Cardiac septum (tissue), 1 donor: ENCODE results near the gene FSD2. TPM values are rescaled to one million over a fixed set of nuclear protein-coding genes. Genes with fewer than 3 reads are reported as not detected.
"Not testable (repeated sequence)": the region's sequence is repeated elsewhere in the genome, so short reads cannot be mapped to it uniquely, and the experiment has no call there.

Source experiments
- DNase-seq: peaks from one replicate; pipeline ENCODE4 v3.0.0-alpha.2; 2020; ENCODE audit warnings: low spot score
- intact Hi-C: fragments of 100-400 bp; cut with DNase I; formaldehyde crosslinking; loops from one replicate; pipeline ENCODE4 v1.14.0; 2022
- total RNA-seq: library from RNA; stranded (reverse); fragmentation: NEBNext Ultra II Directional; extraction: Animal tissue kit (Norgen Biotek cat#: 25700); gene quantifications from one replicate; pipeline ENCODE4 v1.2.1, GENCODE V29; 2021
- donor health status: DM: no; HTN: no; CAD: no.

Gene FSD2
- total RNA-seq, 1 donor from 2014 or later, result 48.7 TPM

- intact Hi-C loops, result no loop called here
- no peak for DNase-seq
Measured at GRCh38 chr15:82802497-82802896, 3.4 kb downstream of the FSD2 start.

DNA sequence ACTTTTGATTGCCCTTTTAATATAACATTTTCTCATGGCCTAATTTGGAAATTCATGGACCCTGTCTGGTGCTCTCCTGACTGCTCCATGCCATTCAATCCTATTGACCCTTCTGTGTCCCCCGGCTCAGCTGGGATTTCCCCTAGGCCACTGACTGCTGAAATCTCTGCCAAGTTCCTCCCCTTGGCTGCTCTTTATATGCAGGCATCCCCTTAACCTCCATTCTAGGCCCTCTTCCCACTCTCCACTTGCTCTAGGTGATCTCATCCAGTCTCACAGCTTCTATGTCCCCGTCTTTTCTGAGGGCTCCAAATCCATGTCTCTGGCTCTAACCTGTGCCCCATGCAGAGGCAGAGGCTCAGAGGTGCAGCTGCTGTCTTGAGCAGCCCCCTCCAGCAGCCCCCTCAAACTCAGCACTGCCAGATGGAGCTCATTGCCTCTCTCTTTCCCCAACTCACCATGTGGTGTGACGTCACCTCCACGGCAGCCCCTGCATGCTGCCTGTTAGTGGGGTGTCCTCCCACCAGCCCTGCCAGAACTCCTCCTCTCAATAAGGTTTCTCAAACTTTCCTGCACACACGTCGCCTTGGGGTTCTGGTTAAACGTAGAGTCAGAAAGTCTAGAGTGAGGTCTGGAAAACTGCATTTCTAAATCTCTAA is 6.6 kb downstream of the FSD2 start:
- DNase-seq, result no peak
- intact Hi-C loops, result loop anchor here (2.0 kb wide), 1 partner anchor 49 kb away; no protein-coding TSS in a partner anchor

- DNase-seq, result no peak
- intact Hi-C loops, result loop anchor here (2.0 kb wide), 1 partner anchor 48 kb away; no protein-coding TSS in a partner anchor
Measured at GRCh38 chr15:82798531-82799166, 7.2 kb downstream of the FSD2 start.

GRCh38 chr15:82798104-82798503 is 7.8 kb downstream of the FSD2 start:
- intact Hi-C loops, result loop anchor here (2.0 kb wide), 1 partner anchor 47 kb away; no protein-coding TSS in a partner anchor
- no peak for DNase-seq

GRCh38 chr15:82793737-82794136 is 12.1 kb downstream of the FSD2 start:
- intact Hi-C loops, result no loop called here
- no peak for DNase-seq

DNA sequence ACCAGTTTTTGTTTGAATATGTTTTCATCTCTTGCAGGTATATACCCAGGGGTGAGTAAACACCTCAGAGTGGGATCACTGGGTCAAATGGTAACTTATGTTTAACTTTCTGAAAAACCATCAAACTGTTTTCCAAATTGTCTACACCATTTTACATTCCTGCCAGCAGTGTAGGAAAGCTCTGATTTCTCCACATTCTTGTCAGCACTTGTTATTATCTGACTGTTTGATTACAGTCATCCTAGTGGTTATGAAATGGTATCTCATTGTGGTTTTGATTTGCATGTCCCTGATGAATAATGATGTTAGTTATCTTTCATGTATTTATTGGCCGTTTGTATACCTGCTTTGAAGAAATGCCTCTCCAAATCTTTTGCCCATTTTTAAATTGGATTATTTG is 13.8 kb downstream of the FSD2 start:
- intact Hi-C loops, result no loop called here
- no peak for DNase-seq

GRCh38 chr15:82790321-82790720 is 15.5 kb downstream of the FSD2 start:
- intact Hi-C loops, result no loop called here

GRCh38 chr15:82789491-82789890 is 16.4 kb downstream of the FSD2 start:
- intact Hi-C loops, result no loop called here
- DNase-seq, result no peak

More at GRCh38 chr15:82790321-82790720, 15.5 kb downstream of the FSD2 start:
- no peak for DNase-seq

DNA sequence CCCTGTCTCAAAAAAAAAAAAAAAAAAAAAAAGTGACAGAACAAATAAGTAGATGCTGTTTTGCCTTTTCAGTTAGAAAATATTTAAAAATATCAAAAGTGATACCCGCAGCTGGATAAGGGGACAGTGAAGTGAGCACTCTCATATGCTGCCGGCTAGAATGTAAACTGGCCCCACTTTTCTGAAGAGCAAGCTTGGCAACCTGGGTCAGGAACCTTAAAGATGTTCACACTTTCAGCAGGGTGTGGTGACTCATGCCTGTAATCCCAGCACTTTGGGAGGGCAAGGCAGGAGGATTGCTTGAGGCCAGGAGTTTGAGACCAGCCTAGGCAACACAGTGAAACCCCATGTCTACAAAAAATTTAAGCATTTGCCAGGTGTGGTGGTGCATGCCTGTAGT is 17.4 kb downstream of the FSD2 start:
- no peak for DNase-seq
- intact Hi-C loops, result no loop called here

- intact Hi-C loops, result no loop called here
- DNase-seq, result no peak
Measured at GRCh38 chr15:82781349-82781748, 24.5 kb downstream of the FSD2 start.

GRCh38 chr15:82778755-82779154 is 27.1 kb downstream of the FSD2 start:
- intact Hi-C loops, result no loop called here
- DNase-seq, result no peak

DNA sequence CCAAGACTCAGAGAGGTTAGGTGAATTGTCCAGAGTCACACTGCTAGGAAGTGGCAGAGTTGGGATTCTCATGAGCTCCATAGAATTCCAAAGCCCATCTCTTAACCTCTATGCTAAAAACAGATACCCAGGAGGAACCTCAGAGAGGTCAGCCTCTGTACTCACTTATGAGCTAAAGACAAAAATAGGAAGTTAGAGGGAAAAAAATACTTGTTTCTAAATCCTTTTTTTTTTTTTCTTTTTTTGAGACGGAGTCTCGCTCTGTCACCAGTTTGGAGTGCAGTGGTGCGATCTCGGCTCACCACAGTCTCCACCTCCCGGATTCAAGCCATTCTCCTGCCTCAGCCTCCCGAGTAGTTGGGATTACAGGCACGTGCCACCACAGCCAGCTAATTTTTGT is 31.4 kb downstream of the FSD2 start:
- intact Hi-C loops, result no loop called here
- DNase-seq, result no peak

GRCh38 chr15:82771789-82772607 is 33.9 kb downstream of the FSD2 start:
- no peak for DNase-seq
- intact Hi-C loops, result no loop called here

- intact Hi-C loops, result no loop called here
Measured at GRCh38 chr15:82768414-82769054, 37.3 kb downstream of the FSD2 start.

DNA sequence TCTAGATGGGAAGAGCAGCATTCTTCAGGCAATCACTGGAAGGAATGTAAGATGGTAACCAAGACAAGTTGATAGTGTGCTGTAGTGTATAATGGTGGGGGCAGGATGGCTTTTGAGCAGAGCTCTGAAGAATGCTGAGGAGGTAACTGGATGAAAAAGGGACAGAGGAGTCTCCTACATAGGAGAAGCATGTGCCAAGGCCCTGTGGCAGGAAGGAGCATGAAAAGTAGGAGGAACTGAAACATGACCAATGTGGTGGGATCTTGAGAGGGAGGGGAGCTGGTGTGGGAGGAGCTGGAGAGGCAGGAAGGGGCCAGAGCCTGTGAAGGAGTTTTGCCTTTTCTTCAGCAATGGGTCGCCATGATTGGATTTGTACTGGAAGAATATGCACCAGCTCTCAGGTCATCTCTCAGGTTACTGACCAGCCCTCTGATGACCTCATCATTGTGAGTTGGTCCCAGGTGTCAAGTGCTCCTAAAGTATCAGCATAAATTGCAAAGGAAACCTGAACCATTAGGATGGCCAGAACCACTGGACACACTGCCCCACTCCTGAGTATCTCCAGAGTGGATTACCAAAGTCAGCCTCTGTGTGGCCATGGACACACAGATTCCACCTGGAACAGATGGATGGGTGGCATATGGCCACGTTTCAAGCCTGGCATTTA is 38.6 kb downstream of the FSD2 start:
- intact Hi-C loops, result no loop called here
- DNase-seq, result no peak

More at GRCh38 chr15:82768414-82769054, 37.3 kb downstream of the FSD2 start:
- no peak for DNase-seq

DNA sequence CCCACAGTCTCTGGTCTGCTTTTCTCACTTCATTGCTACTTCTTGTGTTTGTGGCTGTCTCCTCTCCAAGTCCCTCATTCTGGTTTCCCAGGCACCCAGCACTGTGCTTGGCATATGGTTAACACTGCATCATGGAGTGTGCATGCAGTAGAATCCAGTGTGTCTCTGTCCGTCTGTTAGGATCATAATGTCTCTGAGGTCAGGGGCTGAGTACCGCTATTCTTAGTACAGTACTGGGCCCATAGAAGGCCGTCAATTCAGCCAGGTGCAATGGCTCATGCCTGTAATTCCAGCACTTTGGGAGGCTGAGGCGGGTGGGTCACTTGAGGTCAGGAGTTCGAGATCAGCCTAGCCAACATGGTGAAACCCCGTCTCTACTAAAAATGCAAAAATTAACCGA is 39.7 kb downstream of the FSD2 start:
- intact Hi-C loops, DNase-seq: not testable (repeated sequence)

DNA sequence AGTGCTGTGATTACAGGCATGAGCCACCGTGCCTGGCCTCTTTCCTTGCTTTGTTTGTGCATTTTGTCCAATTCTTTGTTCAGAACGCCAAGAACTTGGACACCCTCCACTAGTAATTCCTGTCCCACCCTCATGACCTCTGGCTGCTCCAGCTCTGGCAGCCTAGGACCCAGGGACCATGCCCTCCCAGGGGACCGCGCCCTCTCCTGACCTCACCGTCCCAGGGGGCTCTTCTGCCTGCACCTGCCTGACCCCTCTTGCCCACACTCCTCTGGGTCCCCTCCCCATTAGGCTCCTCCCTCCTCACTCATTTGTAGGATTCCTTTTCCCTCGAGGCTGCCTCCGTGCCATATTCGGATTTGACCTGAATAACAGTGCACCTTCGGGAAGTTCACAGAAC is 41.1 kb downstream of the FSD2 start:
- intact Hi-C loops, result no loop called here
- DNase-seq, result no peak

DNA sequence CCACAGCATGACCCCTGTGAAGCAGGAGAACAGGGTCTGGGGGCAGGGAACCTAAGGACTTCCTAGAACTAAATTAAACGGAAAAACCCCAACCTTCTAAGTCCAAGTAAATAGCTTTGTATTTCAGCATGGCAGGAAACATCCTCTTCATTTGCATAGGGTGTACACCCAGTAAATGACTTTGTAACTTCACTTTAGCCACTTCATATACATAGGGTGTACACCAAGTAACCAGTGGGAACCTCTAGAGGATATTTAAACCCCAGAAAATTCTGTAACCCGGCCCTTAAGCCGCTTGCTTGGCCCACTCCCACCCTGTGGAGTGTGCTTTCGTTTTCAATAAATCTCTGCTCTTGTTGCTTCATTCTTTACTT is 41.8 kb downstream of the FSD2 start:
- no peak for DNase-seq
- intact Hi-C loops, result no loop called here

DNA sequence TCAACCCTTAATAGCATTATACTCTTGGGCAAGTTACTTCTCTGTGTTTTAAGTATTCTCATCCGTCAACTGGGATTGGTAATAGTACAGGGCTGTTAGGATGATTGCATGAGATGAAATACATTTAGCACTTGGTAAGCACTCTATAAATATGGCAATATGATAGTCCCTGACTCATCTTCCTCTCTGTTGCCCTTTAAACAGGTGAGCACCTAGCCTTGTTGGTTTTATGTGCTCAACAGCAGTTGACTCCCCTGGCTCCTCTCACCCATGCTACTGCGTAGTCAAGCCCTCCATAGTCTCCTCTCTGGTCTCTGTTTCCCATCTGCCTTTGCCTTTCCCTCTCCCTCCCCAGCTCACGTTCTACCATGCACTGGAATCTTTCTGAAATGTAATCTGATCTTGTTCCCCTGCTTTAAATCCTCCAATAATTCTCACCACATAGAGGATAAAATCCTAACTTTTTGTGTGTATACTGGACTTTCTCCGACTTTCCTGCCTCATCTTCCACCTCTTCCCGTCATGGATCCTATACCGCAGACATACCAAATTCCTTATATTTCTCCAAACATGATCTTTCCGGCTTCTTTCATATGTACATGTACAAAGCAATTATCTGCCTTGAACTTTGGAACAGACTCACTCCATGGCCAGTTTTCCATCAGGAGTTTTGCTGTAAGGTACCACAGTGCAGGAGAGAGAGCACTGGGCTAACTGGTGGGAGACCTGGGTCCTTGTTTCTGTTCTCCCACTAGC is 42.3 kb downstream of the FSD2 start:
- intact Hi-C loops, result no loop called here
- no peak for DNase-seq
